Chondrocyte (in vitro differentiated cells): Measurements from ENCODE around the gene TMEM191C. TPM values are rescaled to one million over a fixed set of nuclear protein-coding genes. Genes with fewer than 3 reads are reported as not detected.
"Not testable (repeated sequence)": the region's sequence is repeated elsewhere in the genome, so short reads cannot be mapped to it uniquely, and the experiment has no call there.

ENCODE experiments used
- DNase-seq: peaks from one replicate; pipeline ENCODE4 v3.0.0; 2021; ENCODE audit warnings: mixed read lengths, low spot score
- H3K27ac Mint-ChIP-seq: one replicate; pipeline ENCODE4 v1.8.0; 2021; ENCODE audit warnings: mild to moderate bottlenecking, moderate library complexity, mixed read lengths; ENCODE audit not compliant: unreplicated experiment
- H3K27me3 Mint-ChIP-seq: 2 replicates; pipeline ENCODE4 v1.8.0; 2021; ENCODE audit warnings: low read depth, mixed read lengths
- H3K36me3 Mint-ChIP-seq: 2 replicates; pipeline ENCODE4 v1.8.0; 2021; ENCODE audit warnings: low read depth, mixed read lengths
- H3K4me1 Mint-ChIP-seq: 2 replicates; pipeline ENCODE4 v1.8.0; 2021; ENCODE audit warnings: low read depth, mild to moderate bottlenecking, mixed read lengths
- H3K4me3 Mint-ChIP-seq: one replicate; pipeline ENCODE4 v1.8.0; 2021; ENCODE audit warnings: mild to moderate bottlenecking, moderate library complexity, mixed read lengths; ENCODE audit not compliant: unreplicated experiment
- H3K9me3 Mint-ChIP-seq: 2 replicates; pipeline ENCODE4 v1.8.0; 2021; ENCODE audit warnings: low read depth, mixed read lengths
- CTCF ChIP-seq: fragments of 200-600 bp; sonication (generic); IDR thresholded peaks from 2 replicates; pipeline ENCODE4 v1.5.0; 2021; ENCODE audit warnings: antibody characterized with exemption, mild to moderate bottlenecking, moderate library complexity
- total RNA-seq: library from RNA; stranded (reverse); gene quantifications from 3 replicates; pipeline ENCODE4 v1.2.1, GENCODE V29; 2021

The TMEM191C gene
- total RNA-seq, 1 donor from 2014 or later, result 1.7 TPM

GRCh38 chr22:21449531-21450319 is 17.5 kb upstream of the TMEM191C start:
- H3K36me3 Mint-ChIP-seq, result peaks cover 6% of the 10 kb centered on the region
- H3K4me1 Mint-ChIP-seq, result no peaks in the 10 kb centered on the region
- peak; percentile 76 for DNase-seq
- H3K27me3 Mint-ChIP-seq, result no peaks in the 10 kb centered on the region
- H3K4me3 Mint-ChIP-seq, result no peak overlapping the region
- no peak overlapping the region for H3K27ac Mint-ChIP-seq
- TF ChIP-seq CTCF, result no peak
- H3K9me3 Mint-ChIP-seq, result no peaks in the 10 kb centered on the region

- Mint-ChIP-seq H3K36me3 (peaks cover 4% of the 10 kb centered on the region), H3K4me3 (no peak overlapping the region), H3K9me3 (no peaks in the 10 kb centered on the region), H3K4me1 (no peaks in the 10 kb centered on the region), H3K27ac (no peak overlapping the region), H3K27me3 (no peaks in the 10 kb centered on the region)
- TF ChIP-seq CTCF, result peak; percentile 23
- peak; percentile 67 for DNase-seq
These were observed 16.8 kb upstream of the TMEM191C start for GRCh38 chr22:21450320-21450831.

- Mint-ChIP-seq H3K4me3 (no peak overlapping the region), H3K27me3 (no peaks in the 10 kb centered on the region), H3K9me3 (no peaks in the 10 kb centered on the region), H3K4me1 (no peaks in the 10 kb centered on the region), H3K27ac (no peak overlapping the region), H3K36me3 (peaks cover 4% of the 10 kb centered on the region)
- no peak for TF ChIP-seq CTCF
- peak; percentile 55 for DNase-seq
These were observed 16.3 kb upstream of the TMEM191C start for GRCh38 chr22:21450858-21451353.

- no peak overlapping the region for H3K4me3 Mint-ChIP-seq
- DNase-seq, result peak; percentile 71
- peaks cover 2% of the 10 kb centered on the region for H3K36me3 Mint-ChIP-seq
- TF ChIP-seq CTCF, result no peak
- H3K27ac Mint-ChIP-seq, result no peak overlapping the region
- no peaks in the 10 kb centered on the region for H3K9me3 Mint-ChIP-seq
- no peaks in the 10 kb centered on the region for H3K27me3 Mint-ChIP-seq
- no peaks in the 10 kb centered on the region for H3K4me1 Mint-ChIP-seq
These were observed 15.4 kb upstream of the TMEM191C start for GRCh38 chr22:21451545-21452520.

GRCh38 chr22:21452666-21453065 is 14.5 kb upstream of the TMEM191C start:
- not testable (repeated sequence) for H3K4me3 Mint-ChIP-seq, H3K27me3 Mint-ChIP-seq, H3K27ac Mint-ChIP-seq, H3K9me3 Mint-ChIP-seq, H3K4me1 Mint-ChIP-seq, H3K36me3 Mint-ChIP-seq
- DNase-seq, result peak; percentile 5

- not testable (repeated sequence) for H3K9me3 Mint-ChIP-seq, H3K27me3 Mint-ChIP-seq, H3K4me1 Mint-ChIP-seq, H3K4me3 Mint-ChIP-seq, H3K27ac Mint-ChIP-seq, H3K36me3 Mint-ChIP-seq
- peak; percentile 19 for DNase-seq
These were observed 12.2 kb upstream of the TMEM191C start for GRCh38 chr22:21454998-21455333.
